B cell (primary cell): ENCODE measurements around the gene CCDC171.

Experiments
- CTCF ChIP-seq: fragments of 200-600 bp; IDR thresholded peaks from one replicate; pipeline ENCODE4 v1.8.0; 2022; ENCODE audit warnings: antibody characterized with exemption, mild to moderate bottlenecking
- EZH2 ChIP-seq: IDR thresholded peaks from 2 replicates; pipeline ENCODE4 v1.6.1; 2012; ENCODE audit warnings: borderline replicate concordance, low read depth, mild to moderate bottlenecking, moderate library complexity, low read length; ENCODE audit not compliant: insufficient read depth, poor library complexity, severe bottlenecking

- TF ChIP-seq CTCF (no peak), EZH2 (no peak)
These were observed 65.9 kb downstream of the CCDC171 start for GRCh38 chr9:15618540-15619331.
